ENCODE measurements around the gene ELN. TPM values are rescaled to one million over a fixed set of nuclear protein-coding genes. Genes with fewer than 3 reads are reported as not detected.

Gene ELN
- total and polyA plus RNA-seq, 2 donors (not counting 3 experiments of a cell fraction or from before 2014, with no cell fraction given), result 1.7 to 2.6 TPM

DNA sequence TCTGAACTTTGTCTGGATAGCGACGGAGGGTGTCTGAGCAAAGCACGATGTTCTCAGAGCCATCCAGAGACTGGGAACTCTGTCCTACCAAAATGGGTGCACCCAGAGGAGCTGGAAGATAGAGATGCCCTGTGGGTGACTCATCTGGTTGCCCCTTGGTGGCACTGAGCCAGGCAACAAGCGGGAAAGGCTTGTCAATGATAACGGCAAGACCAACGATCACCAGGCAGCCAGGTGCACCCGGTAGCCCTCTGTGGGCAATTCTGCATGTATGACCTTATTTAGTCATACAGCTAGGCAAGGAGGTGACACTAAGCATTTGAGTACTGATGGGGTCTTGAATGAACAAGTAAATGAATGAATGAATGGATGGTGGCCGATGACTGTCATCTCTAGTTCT is 2.8 kb upstream of the ELN start:
- Histone ChIP-seq H4K20me1 (replicated peaks; ENCODE audit: control insufficient read depth, extremely low read depth, insufficient read depth, low read length) (no peaks in the 10 kb centered on the region), H3K9ac (replicated peaks; ENCODE audit: extremely low read depth, insufficient read depth, low read length) (no peak overlapping the region), H3K4me1 (ENCODE audit: control insufficient read depth, extremely low read depth, insufficient read depth, low read length) (peaks cover 19% of the 10 kb centered on the region), H3K9me1 (replicated peaks; ENCODE audit: control insufficient read depth, extremely low read depth, insufficient read depth, low read length) (no peaks in the 10 kb centered on the region), H3K4me3 (replicated peaks in 1 of 3; ENCODE audit: insufficient read depth in 1 of 3, low read depth in 1 of 3, low read length in 3 of 3) (no peak overlapping the region), H3K36me3 (ENCODE audit: control insufficient read depth in 2 of 2, extremely low read depth in 1 of 2, insufficient read depth in 2 of 2, low read length in 2 of 2) (no peaks in the 10 kb centered on the region), H3K4me2 (ENCODE audit: insufficient read depth, low read length) (no peak overlapping the region), H3K27ac (ENCODE audit: insufficient read depth, low read depth, low read length) (no peak overlapping the region), H2AFZ (ENCODE audit: low read depth, low read length) (no peak overlapping the region), H3K27me3 (ENCODE audit: control insufficient read depth in 2 of 2, insufficient read depth in 2 of 2, low read length in 2 of 2) (peaks cover 11 to 15% of the 10 kb centered on the region in 2 experiments), H3K9me3 (replicated peaks; ENCODE audit: control insufficient read depth, insufficient read depth, low read length) (no peaks in the 10 kb centered on the region), H3K79me2 (ENCODE audit: control insufficient read depth, insufficient read depth, low read length) (no peaks in the 10 kb centered on the region)
- POLR2A ChIA-PET, result interaction anchor here (0.5 kb wide), 1 partner anchor 386 kb away, joined by 4 read pairs; no protein-coding TSS in a partner anchor
- no TSS peak for BruUV-seq (replicated peaks)
- CTCF ChIA-PET, result interaction anchor here (0.6 to 4.8 kb wide), 15 partner anchors 12 to 274 kb away, joined by 3 to 105 read pairs (median 16); no protein-coding TSS in a partner anchor
- DNase-seq (ENCODE audit: low read depth, low spot score) (no peak), FAIRE-seq (no peak)
- dilution Hi-C loops (cut with MboI; ENCODE audit: extremely low pct_ligation_motif_present, low sequenced_read_pairs) (no loop called here), intact Hi-C loops (cut with micrococcal nuclease) (loop anchor here (5.0 kb wide), 2 partner anchors 138 to 213 kb away; no protein-coding TSS in a partner anchor)
- TF ChIP-seq GATA2 (IDR thresholded peaks at IDR 0.05; ENCODE audit: insufficient read depth, insufficient read length, low read depth, low read length) (no peak), FOS (IDR thresholded peaks at IDR 0.05; ENCODE audit: borderline replicate concordance, insufficient read depth, low read length) (no peak), MYC (IDR thresholded peaks at IDR 0.05; ENCODE audit: low read depth, low read length) (no peak), MAX (IDR thresholded peaks at IDR 0.05; ENCODE audit: insufficient read depth, insufficient read length) (no peak), POLR2AphosphoS5 (IDR thresholded peaks at IDR 0.05; ENCODE audit: insufficient read depth, low read depth, low read length) (no peak), EZH2 (IDR thresholded peaks at IDR 0.05; ENCODE audit: borderline replicate concordance, low read depth, low read length, severe bottlenecking) (no peak), JUN (IDR thresholded peaks at IDR 0.05; ENCODE audit: borderline replicate concordance, insufficient read depth, insufficient read length, low read depth) (no peak), POLR2A (IDR thresholded peaks at IDR 0.05; ENCODE audit: low read depth, low read length) (no peak)
- TF ChIP-seq, protein P1, sequence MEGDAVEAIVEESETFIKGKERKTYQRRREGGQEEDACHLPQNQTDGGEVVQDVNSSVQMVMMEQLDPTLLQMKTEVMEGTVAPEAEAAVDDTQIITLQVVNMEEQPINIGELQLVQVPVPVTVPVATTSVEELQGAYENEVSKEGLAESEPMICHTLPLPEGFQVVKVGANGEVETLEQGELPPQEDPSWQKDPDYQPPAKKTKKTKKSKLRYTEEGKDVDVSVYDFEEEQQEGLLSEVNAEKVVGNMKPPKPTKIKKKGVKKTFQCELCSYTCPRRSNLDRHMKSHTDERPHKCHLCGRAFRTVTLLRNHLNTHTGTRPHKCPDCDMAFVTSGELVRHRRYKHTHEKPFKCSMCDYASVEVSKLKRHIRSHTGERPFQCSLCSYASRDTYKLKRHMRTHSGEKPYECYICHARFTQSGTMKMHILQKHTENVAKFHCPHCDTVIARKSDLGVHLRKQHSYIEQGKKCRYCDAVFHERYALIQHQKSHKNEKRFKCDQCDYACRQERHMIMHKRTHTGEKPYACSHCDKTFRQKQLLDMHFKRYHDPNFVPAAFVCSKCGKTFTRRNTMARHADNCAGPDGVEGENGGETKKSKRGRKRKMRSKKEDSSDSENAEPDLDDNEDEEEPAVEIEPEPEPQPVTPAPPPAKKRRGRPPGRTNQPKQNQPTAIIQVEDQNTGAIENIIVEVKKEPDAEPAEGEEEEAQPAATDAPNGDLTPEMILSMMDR (IDR thresholded peaks at IDR 0.05; ENCODE audit: extremely low read depth in 1 of 2, insufficient read depth in 1 of 2, low read depth in 1 of 2, low read length in 2 of 2), result no peak

Measured in endothelial cell of umbilical vein (primary cell).